Hepatocyte (in vitro differentiated cells): ENCODE data around the gene RAB5A. TPM values are rescaled to one million over a fixed set of nuclear protein-coding genes. Genes with fewer than 3 reads are reported as not detected.

Source experiments
- DNase-seq: peaks from one replicate; pipeline ENCODE4 v3.0.0-alpha.2; 2016; ENCODE audit warnings: low spot score
- H2AFZ ChIP-seq: fragments of 200-600 bp; sonication (generic); 2 replicates; pipeline ENCODE4 v1.6.0; 2016; ENCODE audit warnings: antibody characterized with exemption, mild to moderate bottlenecking
- H3K27ac ChIP-seq: fragments of 200-600 bp; sonication (generic); 2 replicates; pipeline ENCODE4 v1.5.1; 2016; ENCODE audit warnings: mild to moderate bottlenecking
- H3K27me3 ChIP-seq: fragments of 200-600 bp; sonication (generic); 2 replicates; pipeline ENCODE4 v1.6.1; 2016
- H3K36me3 ChIP-seq: fragments of 200-600 bp; sonication (generic); replicated peaks from 2 replicates; pipeline ENCODE4 v1.5.1; 2016; ENCODE audit warnings: low read depth; ENCODE audit not compliant: insufficient read depth
- H3K4me1 ChIP-seq: fragments of 200-600 bp; sonication (generic); 2 replicates; pipeline ENCODE4 v1.5.1; 2016; ENCODE audit warnings: mild to moderate bottlenecking, moderate library complexity; ENCODE audit not compliant: insufficient read depth
- H3K4me2 ChIP-seq: fragments of 200-600 bp; sonication (generic); 2 replicates; pipeline ENCODE4 v1.6.0; 2016
- H3K4me3 ChIP-seq: fragments of 200-600 bp; sonication (generic); 2 replicates; pipeline ENCODE4 v1.5.1; 2016; ENCODE audit warnings: mild to moderate bottlenecking
- H3K79me2 ChIP-seq: fragments of 200-600 bp; sonication (generic); 2 replicates; pipeline ENCODE4 v1.6.0; 2017; ENCODE audit warnings: mild to moderate bottlenecking
- H3K9me2 ChIP-seq: fragments of 200-600 bp; sonication (generic); replicated peaks from 2 replicates; pipeline ENCODE4 v1.6.0; 2017; ENCODE audit warnings: mild to moderate bottlenecking; ENCODE audit not compliant: insufficient read depth
- H3K9me3 ChIP-seq: fragments of 200-600 bp; sonication (generic); 2 replicates; pipeline ENCODE4 v1.5.1; 2016; ENCODE audit warnings: low read depth, mild to moderate bottlenecking
- H4K20me1 ChIP-seq: fragments of 200-600 bp; sonication (generic); 2 replicates; pipeline ENCODE4 v1.6.0; 2016; ENCODE audit warnings: mild to moderate bottlenecking; ENCODE audit not compliant: insufficient read depth, poor library complexity, severe bottlenecking
- EZH2 ChIP-seq: fragments of 200-600 bp; sonication (generic); IDR thresholded peaks from 2 replicates; pipeline ENCODE4 v1.6.1; 2016; ENCODE audit warnings: antibody characterized with exemption, mild to moderate bottlenecking, borderline replicate concordance
- EZH2phosphoT487 ChIP-seq: fragments of 200-600 bp; sonication (generic); IDR thresholded peaks from one replicate; pipeline ENCODE4 v1.6.1; 2018; ENCODE audit warnings: antibody characterized with exemption, mild to moderate bottlenecking, low read depth, moderate library complexity; ENCODE audit not compliant: unreplicated experiment, severe bottlenecking
- WGBS: methylation state at CpG from one replicate; pipeline ENCODE4 v1.1.6; 2016; ENCODE audit warnings: low lambda C conversion rate; ENCODE audit errors: missing lambda C conversion rate; 5-methylcytosine and 5-hydroxymethylcytosine counted together
- polyA plus RNA-seq: library from polyadenylated mRNA; unstranded; fragments of >200 nt; fragmentation: Nextera tagmentation; extraction: Ambion mirVana; gene quantifications from 2 replicates; pipeline ENCODE4 v1.2.1, GENCODE V29; 2016
- total RNA-seq: library from RNA; depleted of rRNA; stranded (reverse); fragments of >200 nt; gene quantifications from 2 replicates; pipeline ENCODE4 v1.2.3, GENCODE V29; 2014
- TF ChIP-seq, protein P1 (sequence below): fragments of 200-600 bp; sonication (generic); IDR thresholded peaks from 2 replicates; pipeline ENCODE4 v1.5.1; 2016; ENCODE audit warnings: antibody characterized with exemption, mild to moderate bottlenecking; ENCODE audit not compliant: poor library complexity

The RAB5A gene
- total and polyA plus RNA-seq, 2 experiments from 2014 or later, result 72.2 to 76.1 TPM

DNA sequence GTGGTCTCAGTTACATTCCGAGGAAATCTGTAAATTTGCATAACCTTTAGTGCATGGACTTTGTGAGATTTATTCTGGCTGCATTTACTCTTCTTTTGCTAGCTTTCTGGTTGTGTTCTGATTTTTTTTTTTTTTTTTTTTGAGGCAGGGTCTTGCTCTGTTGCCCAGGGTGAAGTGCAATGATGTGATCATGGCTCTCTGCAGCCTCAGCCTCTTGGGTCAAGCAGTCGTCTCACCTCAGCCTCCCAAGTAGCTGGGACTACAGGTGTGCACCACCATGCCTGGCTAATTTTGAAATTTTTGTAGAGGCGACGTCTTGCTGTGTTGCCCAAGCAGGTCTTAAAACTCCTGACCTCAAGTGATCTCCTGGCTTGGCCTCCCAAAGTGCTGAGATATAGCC, 12.6 kb downstream of the RAB5A start:
- TF ChIP-seq EZH2 (no peak), EZH2phosphoT487 (no peak)
- TF ChIP-seq, protein P1, sequence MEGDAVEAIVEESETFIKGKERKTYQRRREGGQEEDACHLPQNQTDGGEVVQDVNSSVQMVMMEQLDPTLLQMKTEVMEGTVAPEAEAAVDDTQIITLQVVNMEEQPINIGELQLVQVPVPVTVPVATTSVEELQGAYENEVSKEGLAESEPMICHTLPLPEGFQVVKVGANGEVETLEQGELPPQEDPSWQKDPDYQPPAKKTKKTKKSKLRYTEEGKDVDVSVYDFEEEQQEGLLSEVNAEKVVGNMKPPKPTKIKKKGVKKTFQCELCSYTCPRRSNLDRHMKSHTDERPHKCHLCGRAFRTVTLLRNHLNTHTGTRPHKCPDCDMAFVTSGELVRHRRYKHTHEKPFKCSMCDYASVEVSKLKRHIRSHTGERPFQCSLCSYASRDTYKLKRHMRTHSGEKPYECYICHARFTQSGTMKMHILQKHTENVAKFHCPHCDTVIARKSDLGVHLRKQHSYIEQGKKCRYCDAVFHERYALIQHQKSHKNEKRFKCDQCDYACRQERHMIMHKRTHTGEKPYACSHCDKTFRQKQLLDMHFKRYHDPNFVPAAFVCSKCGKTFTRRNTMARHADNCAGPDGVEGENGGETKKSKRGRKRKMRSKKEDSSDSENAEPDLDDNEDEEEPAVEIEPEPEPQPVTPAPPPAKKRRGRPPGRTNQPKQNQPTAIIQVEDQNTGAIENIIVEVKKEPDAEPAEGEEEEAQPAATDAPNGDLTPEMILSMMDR, result no peak

GRCh38 chr3:19960696-19961095, 13.8 kb downstream of the RAB5A start:
- Histone ChIP-seq H3K36me3 (no peaks in the 10 kb centered on the region), H3K27me3 (no peaks in the 10 kb centered on the region), H3K4me3 (no peak overlapping the region), H4K20me1 (peaks cover 83% of the 10 kb centered on the region), H3K4me1 (no peaks in the 10 kb centered on the region), H3K9me3 (no peaks in the 10 kb centered on the region), H3K4me2 (no peak overlapping the region), H2AFZ (no peak overlapping the region), H3K9me2 (no peaks in the 10 kb centered on the region), H3K27ac (no peak overlapping the region), H3K79me2 (peaks cover 100% of the 10 kb centered on the region)
- 95% methylated on average over 4 of the region's 4 CpGs for WGBS
- no peak for DNase-seq
- TF ChIP-seq EZH2phosphoT487, result no peak
- no peak for TF ChIP-seq EZH2
- TF ChIP-seq, protein P1, result no peak

More for the DNA sequence above, 12.6 kb downstream of the RAB5A start:
- Histone ChIP-seq H4K20me1 (peaks cover 84% of the 10 kb centered on the region), H3K9me2 (no peaks in the 10 kb centered on the region), H3K9me3 (no peaks in the 10 kb centered on the region), H3K4me2 (no peak overlapping the region), H3K79me2 (peaks cover 100% of the 10 kb centered on the region), H3K27ac (no peak overlapping the region), H2AFZ (no peak overlapping the region), H3K4me3 (no peak overlapping the region), H3K36me3 (no peaks in the 10 kb centered on the region), H3K4me1 (no peaks in the 10 kb centered on the region), H3K27me3 (no peaks in the 10 kb centered on the region)
- 71% methylated on average over 4 of the region's 4 CpGs for WGBS
- DNase-seq, result no peak

- Histone ChIP-seq H3K4me2 (no peak overlapping the region), H3K27ac (no peak overlapping the region), H3K36me3 (no peaks in the 10 kb centered on the region), H3K27me3 (no peaks in the 10 kb centered on the region), H3K9me3 (no peaks in the 10 kb centered on the region), H3K79me2 (peaks cover 100% of the 10 kb centered on the region), H3K4me1 (no peaks in the 10 kb centered on the region), H2AFZ (no peak overlapping the region), H3K4me3 (no peak overlapping the region), H3K9me2 (no peaks in the 10 kb centered on the region), H4K20me1 (peaks cover 83% of the 10 kb centered on the region)
- peak; percentile 5 for DNase-seq
- TF ChIP-seq EZH2phosphoT487 (no peak), EZH2 (no peak)
- TF ChIP-seq, protein P1, result no peak
- 97% methylated on average over 4 of the region's 4 CpGs for WGBS
Observed at GRCh38 chr3:19961960-19962359, 15.1 kb downstream of the RAB5A start.

DNA sequence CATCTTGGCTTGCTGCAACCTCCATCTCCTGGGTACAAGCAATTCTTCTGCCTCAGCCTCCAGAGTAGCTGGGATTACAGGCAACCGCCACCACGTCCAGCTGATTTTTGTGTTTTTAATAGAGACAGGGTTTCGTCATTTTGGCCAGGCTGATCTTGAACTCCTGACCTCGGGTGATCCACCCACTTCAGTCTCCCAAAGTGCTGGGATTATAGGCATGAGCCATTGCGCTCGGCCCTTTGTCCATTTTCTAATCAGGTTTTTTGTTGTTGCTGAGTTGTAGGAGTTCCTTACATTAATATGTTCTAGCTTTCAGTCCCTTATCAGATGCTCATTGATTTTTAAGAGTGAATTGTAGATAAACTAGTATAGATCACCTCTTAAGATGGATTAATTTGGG, 20.3 kb downstream of the RAB5A start:
- peaks cover 88% of the 10 kb centered on the region for H4K20me1 ChIP-seq
- WGBS, result 89% methylated on average over 6 of the region's 6 CpGs

More for the DNA sequence above, 20.3 kb downstream of the RAB5A start:
- Histone ChIP-seq H3K27me3 (no peaks in the 10 kb centered on the region), H3K4me1 (no peaks in the 10 kb centered on the region), H3K9me3 (no peaks in the 10 kb centered on the region), H3K9me2 (no peaks in the 10 kb centered on the region), H3K27ac (no peak overlapping the region), H3K4me2 (no peak overlapping the region), H3K4me3 (no peak overlapping the region), H2AFZ (no peak overlapping the region), H3K36me3 (no peaks in the 10 kb centered on the region), H3K79me2 (peaks cover 100% of the 10 kb centered on the region)
- TF ChIP-seq, protein P1, result no peak
- no peak for DNase-seq
